Measurements from ENCODE around the gene FUCA2.
"Not testable (repeated sequence)": the region's sequence is repeated elsewhere in the genome, so short reads cannot be mapped to it uniquely, and the experiment has no call there.

Gene FUCA2

GRCh38 chr6:143498428-143498827 lies 13.1 kb downstream of the FUCA2 start:
- no peak for DNase-seq (ENCODE audit: low read depth in 2 of 2)

GRCh38 chr6:143496974-143497373 lies 14.5 kb downstream of the FUCA2 start:
- DNase-seq (ENCODE audit: low read depth in 2 of 2) = no peak

GRCh38 chr6:143490775-143491174 lies 20.7 kb downstream of the FUCA2 start:
- DNase-seq (ENCODE audit: low read depth in 2 of 2) = no peak

- DNase-seq (ENCODE audit: low read depth in 2 of 2) = no peak
Measured at GRCh38 chr6:143490244-143490643, 21.3 kb downstream of the FUCA2 start.

- no peak for DNase-seq (ENCODE audit: low read depth in 2 of 2)
Measured at GRCh38 chr6:143486752-143487151, 24.8 kb downstream of the FUCA2 start.

DNA sequence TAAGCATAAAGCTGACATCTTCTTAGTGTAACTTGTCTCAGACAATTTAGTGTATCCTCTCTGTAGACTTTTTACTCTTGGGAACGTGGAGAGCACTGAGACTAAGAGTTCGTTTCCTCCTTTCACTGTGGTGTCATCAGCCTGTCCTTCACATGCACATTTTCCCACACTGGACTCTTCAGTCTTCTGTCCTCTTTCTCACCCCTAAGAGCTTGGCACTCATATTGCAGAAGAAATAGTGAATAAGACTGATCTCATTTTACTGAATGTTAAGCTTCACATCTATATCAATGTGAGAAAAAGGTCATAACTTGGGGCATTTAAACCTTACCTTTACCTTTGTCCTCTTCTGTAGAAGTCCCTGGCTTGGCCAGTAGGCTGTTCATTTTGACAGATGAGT lies 25.6 kb downstream of the FUCA2 start:
- no peak for DNase-seq (ENCODE audit: low read depth in 2 of 2)

DNA sequence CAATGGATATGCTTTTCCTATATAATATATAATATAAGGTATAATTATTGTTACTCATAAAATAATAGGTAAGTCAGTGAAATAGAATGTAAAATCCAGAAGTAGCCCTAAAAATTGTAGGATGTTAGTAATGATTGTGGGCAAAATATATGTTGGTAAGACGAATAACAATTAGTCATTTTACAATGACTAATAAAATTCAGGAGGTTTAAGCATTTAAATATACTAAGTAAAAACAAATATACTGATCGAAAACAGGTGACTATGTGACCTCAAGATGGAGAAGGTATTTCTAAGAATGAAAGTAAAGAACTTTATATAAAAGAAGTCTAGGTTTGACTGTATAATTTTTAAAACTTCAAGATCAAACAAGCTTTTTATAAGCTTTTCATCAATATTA lies 28.9 kb downstream of the FUCA2 start:
- DNase-seq (ENCODE audit: low read depth in 2 of 2) = no peak

GRCh38 chr6:143478479-143479062 lies 32.9 kb downstream of the FUCA2 start:
- no peak for DNase-seq (ENCODE audit: low read depth in 2 of 2)

DNA sequence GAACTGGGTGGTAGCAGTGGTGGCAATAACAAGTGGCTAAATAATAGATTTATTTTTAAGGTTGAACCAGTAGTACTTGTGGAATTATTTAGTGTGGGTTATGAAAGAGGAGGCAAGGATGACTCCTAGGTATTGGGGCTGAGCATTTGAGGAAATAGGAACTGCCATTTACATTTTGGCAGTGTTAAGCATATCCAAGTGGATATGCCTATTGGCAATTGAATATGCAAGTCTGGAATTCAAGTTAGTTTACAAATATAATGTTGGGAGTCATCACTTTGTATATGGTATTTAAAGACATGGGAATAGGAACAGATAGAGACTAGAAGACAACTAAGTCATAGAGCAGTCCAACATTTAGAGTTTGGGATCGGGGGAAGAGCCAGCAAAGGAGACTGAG lies 35.0 kb downstream of the FUCA2 start:
- no peak for DNase-seq (ENCODE audit: low read depth in 2 of 2)

DNA sequence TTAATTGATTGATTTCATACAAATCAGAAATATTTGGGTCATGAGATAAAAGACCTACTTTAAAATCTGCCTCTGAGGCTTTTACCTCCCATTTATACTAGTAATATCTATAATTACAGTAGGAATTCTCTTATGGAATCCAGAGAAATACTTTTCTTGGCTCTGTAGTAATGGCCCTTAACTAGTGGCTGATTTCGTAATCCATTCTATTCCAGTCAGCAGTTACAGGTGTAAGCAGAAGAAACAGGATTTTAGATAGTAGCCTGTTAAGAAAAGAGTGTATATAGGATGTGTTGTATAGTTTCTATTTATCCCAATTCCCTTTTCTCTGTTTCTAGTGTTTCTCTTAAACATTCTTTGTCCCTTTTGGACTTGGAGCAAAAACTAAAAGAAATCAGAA lies 39.7 kb downstream of the FUCA2 start:
- no peak for DNase-seq (ENCODE audit: low read depth in 2 of 2)

- not testable (repeated sequence) for DNase-seq (ENCODE audit: low read depth in 2 of 2)
Measured at GRCh38 chr6:143468823-143469222, 42.7 kb downstream of the FUCA2 start.

DNA sequence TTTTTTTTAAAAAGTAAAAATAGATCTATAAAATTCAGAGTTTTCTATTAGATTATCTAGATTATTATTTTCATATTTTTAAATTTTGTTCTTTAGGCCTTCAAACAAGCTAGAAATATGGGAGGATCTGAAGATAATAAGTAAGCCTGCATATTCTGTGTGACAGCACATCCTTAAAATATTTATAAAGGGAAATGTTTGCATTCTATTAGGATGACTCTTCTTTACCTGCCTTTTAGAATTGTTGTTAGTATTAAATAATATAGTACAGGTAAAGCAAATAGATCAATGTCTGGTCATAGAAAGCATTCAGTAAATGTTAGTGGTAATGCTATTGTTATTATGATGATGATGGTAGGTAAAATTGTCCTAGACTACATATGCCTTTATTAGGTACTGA lies 43.5 kb downstream of the FUCA2 start:
- DNase-seq (ENCODE audit: low read depth in 2 of 2) = no peak

DNA sequence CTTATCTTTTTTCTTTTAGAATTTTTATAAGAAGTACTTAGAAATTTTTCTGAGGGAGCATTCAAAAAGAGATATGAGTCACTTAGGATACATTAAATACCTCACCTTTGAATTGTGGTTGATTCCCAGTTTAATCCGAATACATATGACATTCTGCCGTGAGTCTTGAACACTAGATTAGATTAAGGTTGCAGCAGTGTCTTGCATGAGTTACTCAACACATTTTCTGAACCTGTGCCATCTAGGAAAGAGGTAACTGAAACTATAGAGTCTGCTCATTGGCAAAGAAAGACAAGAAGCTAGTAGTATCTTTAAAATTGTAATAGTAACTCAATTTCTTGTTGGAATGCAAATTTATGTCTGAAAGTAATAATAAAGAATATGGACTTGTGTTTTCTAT lies 46.0 kb downstream of the FUCA2 start:
- DNase-seq (ENCODE audit: low read depth in 2 of 2) = no peak

DNA sequence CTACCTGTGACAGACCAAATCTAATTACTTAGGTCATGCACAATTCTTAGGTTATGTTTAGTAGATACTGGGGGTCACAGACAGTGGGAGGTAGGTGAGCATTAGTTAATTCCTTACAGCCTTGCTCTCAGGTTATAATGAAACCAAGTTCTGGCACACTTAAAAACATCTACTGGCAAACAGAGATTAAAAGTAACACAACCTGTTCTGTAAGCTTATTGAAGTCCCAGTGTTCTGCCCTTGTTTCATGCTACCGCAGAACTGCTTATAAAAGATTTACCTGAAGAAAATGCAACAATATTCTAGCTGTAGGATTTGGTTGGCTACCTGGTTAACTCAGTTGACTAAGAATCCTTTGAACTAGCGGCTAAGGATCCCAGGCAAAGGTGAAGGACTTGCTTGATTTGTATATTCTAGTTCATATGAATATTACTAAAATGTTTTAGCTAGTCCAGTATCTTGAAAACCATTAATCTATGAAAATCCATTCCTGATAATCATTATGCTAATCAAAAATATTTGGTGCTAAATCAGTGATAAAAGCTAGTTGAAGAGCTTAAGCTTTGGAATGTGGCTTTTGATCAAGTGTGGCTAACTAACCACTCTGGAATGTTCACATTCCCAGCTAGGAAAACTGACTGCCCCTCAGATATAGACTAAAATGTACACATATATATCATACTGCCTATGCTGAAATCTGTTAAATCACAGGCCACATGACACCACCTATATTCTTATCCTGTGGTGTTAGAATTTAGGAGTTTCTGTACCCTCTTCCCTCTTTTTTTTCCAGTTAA lies 53.8 kb downstream of the FUCA2 start:
- DNase-seq (ENCODE audit: low read depth in 2 of 2) = no peak

DNA sequence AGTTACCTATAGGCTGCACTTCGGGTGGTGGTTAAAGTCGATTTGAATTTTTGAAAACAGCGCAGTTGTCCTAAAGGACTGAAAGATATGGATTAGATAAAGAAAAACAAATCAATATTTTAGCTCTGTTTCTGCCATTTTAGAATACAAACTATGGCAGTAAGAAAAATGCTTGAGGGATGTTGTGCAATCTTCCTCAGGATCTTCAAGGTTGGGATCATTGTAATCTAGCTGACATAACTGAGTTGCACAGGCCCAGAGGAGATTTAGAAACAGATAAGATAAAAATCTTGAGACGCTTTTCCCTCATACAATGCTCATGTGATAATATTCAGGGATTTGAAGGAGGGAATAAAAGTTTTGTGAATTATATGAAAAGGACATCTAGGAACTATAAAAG lies 60.0 kb downstream of the FUCA2 start:
- no peak for DNase-seq (ENCODE audit: low read depth in 2 of 2)

DNA sequence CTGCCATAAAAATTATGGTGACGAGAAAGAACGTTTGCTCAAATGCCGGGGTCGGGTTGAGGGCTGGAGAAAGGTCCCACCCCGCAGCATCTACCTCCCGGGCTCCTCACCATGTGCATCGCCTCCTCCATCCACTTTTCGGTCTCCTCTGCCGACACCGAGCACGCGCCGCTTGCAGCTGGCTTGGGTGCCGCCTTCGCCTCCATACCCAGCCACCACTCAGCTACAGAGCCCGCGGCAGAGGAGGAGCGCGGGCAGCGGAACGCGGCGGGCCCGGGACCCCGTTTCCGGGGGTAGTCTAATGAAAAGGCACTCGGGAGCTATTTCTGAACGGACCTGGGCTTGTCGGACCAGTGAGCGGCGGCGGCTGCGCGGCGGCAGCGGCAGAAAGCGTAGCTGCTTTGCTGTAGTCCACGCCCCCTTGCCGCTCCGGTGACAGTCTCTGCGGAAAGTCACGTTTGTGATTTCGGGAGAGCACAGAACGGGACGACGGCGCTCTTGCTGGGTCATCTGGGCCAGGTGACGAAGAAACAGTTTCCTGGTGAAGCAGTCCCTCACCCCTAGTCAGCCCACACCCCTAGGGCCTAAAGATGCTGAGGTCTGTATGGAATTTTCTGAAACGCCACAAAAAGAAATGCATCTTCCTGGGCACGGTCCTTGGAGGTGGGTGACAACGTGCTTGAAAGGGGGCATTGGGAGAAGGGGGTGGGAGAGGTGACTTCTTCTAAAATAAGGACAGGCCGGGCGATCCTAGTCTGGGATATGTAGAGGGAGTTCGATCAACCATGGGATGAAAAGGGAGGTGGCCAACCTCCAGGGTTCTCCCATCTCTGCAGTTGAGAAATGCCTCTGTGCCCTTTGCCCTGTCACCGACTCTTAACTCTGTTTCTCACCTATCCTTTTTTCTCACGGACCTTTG lies 60.8 kb downstream of the FUCA2 start, which contains the start of the genes ADAT2 and PEX3:
Gene ADAT2 (minus strand): TSS at position 243 of the 919 bp plus-strand sequence. CDS start 37 bp downstream, at position 206.
Gene PEX3 (plus strand): TSS at position 353 of the 919 bp plus-strand sequence. CDS start 238 bp downstream, at position 591.
- DNase-seq (ENCODE audit: low read depth in 2 of 2) = peak; percentile 89 to 93

GRCh38 chr6:143449714-143450452 lies 61.6 kb downstream of the FUCA2 start:
- no peak for DNase-seq (ENCODE audit: low read depth in 2 of 2)

GRCh38 chr6:143449082-143449713 lies 62.3 kb downstream of the FUCA2 start:
- no peak for DNase-seq (ENCODE audit: low read depth in 2 of 2)

DNA sequence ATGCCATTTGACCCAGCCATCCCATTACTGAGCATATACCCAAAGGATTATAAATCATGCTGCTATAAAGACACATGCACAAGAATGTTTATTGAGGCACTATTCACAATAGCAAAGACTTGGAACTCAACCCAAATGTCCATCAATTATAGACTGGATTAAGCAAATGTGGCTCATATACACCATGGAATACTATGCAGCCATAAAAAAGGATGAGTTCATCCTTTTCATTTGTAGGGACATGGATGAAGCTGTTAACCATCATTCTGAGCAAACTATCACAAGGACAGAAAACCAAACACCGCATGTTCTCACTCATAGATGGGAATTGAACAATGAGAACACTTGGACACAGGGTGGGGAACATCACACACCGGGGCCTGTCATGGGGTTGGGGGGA lies 63.7 kb downstream of the FUCA2 start:
- not testable (repeated sequence) for DNase-seq (ENCODE audit: low read depth in 2 of 2)

Measured in stimulated activated CD8-positive, alpha-beta memory T cell treated with anti-CD3 and anti-CD28 coated beads, Interleukin-15, amount 100 ng/mL, for 48 hours (primary cell).